Loucy (cell line): Measurements from ENCODE around the gene MIB1.

Experiments
- CTCF ChIP-seq: fragments of 200-600 bp; sonication (generic); conservative IDR thresholded peaks from 2 replicates; pipeline ENCODE4 v1.5.1; 2014; ENCODE audit warnings: mild to moderate bottlenecking, antibody characterized with exemption, low read length
- EZH2phosphoT487 ChIP-seq: fragments of 200-600 bp; IDR thresholded peaks from 2 replicates; pipeline ENCODE4 v1.6.1; 2018; ENCODE audit warnings: antibody characterized with exemption, mild to moderate bottlenecking, moderate library complexity, borderline replicate concordance

GRCh38 chr18:21889570-21889969, 149.0 kb downstream of the MIB1 start:
- no peak for TF ChIP-seq CTCF
- no peak for TF ChIP-seq EZH2phosphoT487
